22Rv1 (cell line): Measurements from ENCODE around the gene IQCM.

ENCODE experiments used
- H3K27ac ChIP-seq: fragments of 450-650 bp; 2 replicates; pipeline ENCODE4 v1.5.1; 2017
- ZFX ChIP-seq: fragments of 450-650 bp; IDR thresholded peaks from 2 replicates; pipeline ENCODE4 v1.6.1; 2017; ENCODE audit warnings: antibody characterized with exemption, borderline replicate concordance
- TF ChIP-seq, protein P1 (sequence below): fragments of 450-650 bp; IDR thresholded peaks from 2 replicates; pipeline ENCODE4 v1.5.1; 2017; ENCODE audit warnings: mild to moderate bottlenecking

The IQCM gene

DNA sequence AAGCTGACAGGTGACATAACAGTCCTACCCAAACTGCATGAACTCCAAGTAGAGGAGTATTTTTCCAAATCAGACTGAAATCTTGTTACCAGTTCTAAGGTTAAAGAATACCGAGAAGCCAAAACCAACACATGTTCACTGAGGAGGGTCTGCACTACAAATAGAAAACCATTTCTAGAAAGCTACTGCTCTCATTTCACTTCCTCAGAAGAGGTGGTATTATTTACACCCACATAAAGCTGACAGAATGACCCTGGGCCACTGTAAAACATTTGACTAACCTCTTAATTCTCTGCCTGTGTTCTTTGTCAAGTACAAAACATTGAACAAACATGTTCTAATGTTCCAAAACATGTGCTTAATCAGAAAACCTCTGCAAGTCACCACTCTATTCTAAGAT lies 95.8 kb downstream of the IQCM start:
- TF ChIP-seq, protein P1, sequence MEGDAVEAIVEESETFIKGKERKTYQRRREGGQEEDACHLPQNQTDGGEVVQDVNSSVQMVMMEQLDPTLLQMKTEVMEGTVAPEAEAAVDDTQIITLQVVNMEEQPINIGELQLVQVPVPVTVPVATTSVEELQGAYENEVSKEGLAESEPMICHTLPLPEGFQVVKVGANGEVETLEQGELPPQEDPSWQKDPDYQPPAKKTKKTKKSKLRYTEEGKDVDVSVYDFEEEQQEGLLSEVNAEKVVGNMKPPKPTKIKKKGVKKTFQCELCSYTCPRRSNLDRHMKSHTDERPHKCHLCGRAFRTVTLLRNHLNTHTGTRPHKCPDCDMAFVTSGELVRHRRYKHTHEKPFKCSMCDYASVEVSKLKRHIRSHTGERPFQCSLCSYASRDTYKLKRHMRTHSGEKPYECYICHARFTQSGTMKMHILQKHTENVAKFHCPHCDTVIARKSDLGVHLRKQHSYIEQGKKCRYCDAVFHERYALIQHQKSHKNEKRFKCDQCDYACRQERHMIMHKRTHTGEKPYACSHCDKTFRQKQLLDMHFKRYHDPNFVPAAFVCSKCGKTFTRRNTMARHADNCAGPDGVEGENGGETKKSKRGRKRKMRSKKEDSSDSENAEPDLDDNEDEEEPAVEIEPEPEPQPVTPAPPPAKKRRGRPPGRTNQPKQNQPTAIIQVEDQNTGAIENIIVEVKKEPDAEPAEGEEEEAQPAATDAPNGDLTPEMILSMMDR, result no peak
- no peak for TF ChIP-seq ZFX
- H3K27ac ChIP-seq, result no peak overlapping the region

DNA sequence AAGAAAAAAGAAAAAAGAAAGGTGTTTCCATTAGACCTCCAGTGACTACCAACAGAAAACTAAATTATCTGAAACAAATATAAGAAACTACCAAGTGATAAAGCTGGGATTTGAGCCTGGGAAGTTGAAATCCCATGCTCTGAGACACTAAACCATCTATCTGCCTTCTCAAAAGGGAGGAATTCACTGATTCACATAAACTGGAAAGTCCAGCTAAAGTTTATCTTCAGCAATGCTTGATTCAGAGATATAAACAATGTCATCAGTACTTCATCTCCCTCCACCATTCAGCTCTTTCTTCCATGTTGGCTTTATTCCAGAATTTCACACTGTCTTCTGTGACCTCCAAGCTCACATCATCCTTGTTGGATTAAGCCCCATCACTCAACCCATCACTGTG lies 96.3 kb downstream of the IQCM start:
- no peak overlapping the region for H3K27ac ChIP-seq
- TF ChIP-seq ZFX, result no peak
- TF ChIP-seq, protein P1, result no peak

DNA sequence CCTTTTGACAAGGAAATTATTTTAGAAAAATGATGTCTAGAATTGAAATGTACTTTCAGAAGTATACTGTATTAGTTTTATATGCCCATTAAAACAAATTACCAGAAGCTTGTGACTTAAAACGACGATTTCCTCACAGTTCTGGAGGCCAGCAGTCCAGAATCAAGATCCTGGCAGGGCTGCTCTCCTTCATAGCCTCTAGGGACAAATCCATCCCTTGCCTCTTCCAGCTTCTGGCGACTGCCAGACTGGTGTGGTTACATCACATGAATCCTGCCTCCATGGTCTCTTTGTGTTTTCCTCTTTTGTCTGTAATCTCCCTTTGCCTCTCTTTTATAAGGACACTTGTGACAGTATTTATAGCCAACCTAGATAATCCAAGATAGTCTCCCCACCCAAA lies 97.1 kb downstream of the IQCM start:
- no peak overlapping the region for H3K27ac ChIP-seq
- TF ChIP-seq, protein P1, result no peak
- TF ChIP-seq ZFX, result no peak

DNA sequence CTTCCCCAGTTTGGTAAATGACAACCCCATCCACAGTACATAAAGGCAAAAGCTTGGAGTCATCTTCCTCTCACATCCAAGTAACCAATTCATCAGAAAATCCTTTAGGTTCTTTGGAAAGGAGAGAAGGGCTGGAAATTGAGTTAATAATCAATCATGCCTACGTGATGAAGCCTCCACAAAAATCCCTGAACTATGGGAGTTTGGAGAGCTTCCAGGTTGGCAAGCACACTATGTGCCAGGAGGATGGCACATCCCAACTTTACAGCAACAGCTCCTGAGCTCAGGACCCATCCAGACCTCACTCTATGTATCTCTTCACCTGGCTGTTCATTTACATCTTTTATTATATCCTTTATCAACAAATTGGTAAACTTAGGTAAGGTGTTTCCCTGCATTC lies 98.9 kb downstream of the IQCM start:
- no peak overlapping the region for H3K27ac ChIP-seq
- TF ChIP-seq, protein P1, result no peak
- TF ChIP-seq ZFX, result no peak

DNA sequence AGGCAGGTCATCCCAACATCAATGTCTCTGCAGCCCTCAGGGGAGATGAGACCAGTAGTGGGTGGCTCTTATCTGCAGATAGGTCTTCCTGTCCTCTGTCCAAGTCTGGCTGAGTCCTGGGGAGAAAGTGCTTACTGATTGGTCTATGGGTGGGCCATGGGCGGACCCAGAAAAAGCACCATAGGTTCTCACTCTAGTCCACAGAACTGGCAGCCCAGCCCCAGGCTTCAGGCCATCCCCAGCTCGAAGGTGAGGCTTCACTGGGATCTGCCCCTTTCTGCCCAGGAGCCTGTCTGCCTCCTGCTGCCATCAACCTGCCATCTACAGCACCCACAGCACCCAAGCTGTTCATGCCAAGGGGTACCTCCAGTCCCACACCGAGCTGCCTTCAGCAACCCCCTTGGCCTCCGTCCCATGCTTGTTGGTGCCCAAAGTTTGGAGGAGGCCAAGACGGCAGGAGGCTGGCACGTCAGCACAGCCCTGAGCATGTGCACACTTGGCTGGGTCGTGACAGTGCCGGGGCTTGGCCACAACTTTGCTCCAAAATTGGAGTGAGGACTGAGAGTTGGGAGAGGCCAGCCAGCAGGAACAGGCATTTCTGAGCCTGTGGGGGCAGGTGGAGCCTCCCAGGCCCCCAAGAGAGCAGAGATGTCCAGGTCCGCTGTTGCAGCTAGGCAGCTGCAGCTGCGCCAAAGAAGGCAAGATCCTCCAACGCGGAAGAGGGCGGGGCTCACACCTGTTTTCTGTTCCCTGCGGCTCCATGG lies 99.6 kb downstream of the IQCM start:
- TF ChIP-seq, protein P1, result no peak
- no peak for TF ChIP-seq ZFX
- H3K27ac ChIP-seq, result no peak overlapping the region

DNA sequence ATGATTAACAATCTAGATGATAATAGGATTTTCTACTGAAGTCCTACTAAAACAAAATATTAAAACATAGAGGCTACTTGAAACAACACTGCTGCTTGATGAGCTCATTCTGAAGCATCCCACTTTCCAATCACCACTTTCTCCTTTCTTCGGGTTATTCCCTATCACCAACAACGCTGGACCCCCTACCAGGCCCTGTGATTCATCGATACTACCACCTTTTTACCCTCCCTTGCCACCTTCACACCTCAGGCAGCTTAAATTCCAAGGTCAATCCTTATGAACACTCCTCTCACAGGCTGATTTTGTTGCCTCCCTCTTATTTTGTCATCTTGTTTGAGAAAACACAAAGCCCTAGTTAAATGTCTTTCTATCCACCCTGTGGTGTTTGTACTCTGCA lies 102.6 kb downstream of the IQCM start:
- H3K27ac ChIP-seq, result no peak overlapping the region
- TF ChIP-seq, protein P1, result no peak
- no peak for TF ChIP-seq ZFX

DNA sequence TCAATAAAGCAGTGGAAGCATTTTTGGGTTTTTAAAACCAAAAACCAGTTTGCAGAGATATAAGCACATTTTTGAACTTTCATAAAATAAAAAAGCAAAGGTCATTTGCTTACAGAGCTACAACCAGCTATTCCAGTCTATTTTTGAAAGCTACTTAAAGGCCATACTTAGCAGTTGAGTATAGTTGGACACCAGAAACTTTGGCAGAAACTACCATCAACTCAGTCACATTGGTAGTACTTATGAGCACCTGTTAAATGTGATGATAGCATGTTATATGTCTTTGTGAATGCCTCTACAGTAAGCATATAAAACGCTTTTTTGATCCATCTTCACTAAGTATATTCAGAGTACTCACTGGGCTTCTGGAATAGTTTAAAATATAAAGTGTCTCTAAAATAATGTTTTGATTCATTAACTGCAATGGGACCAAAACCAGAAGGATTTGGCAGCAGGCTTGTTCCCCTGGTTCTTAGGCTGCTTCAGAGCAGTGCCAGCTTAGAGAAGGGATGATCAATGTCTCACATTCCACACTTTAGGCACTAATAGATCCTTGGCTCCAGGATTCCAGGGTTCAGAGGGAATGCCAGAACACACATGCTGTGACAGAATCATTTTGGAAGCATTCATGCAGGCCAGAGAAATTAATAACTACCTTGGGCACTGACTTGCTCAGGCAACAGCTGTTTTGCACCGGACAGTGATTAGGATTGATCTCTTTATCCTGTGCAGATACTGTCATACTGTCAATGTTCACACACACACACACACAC lies 103.9 kb downstream of the IQCM start:
- no peak overlapping the region for H3K27ac ChIP-seq
- TF ChIP-seq, protein P1, result no peak
- no peak for TF ChIP-seq ZFX
